ENCODE measurements around the gene SHISAL1.

SHISAL1 gene

DNA sequence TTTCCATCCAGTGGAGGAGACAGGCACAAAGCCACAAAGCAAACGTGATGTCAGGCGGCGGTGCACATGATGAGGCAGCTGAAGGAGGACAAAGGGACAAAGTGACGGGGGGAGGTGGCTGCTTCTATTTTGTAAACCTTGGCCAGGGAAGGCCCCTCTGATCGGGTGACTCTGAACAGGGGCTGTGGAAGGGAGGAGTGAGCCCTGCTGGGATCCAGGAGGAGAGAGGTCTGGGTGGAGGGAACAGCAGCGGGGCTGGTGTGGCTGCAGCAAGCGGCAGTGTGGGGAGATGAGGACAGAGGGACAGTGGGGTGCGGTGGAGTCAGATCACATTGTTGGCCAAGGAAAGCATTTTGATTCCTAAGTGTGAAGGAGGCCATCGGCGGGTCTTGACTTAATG, 36.7 kb downstream of the SHISAL1 start:
- DNase-seq: no peak

DNA sequence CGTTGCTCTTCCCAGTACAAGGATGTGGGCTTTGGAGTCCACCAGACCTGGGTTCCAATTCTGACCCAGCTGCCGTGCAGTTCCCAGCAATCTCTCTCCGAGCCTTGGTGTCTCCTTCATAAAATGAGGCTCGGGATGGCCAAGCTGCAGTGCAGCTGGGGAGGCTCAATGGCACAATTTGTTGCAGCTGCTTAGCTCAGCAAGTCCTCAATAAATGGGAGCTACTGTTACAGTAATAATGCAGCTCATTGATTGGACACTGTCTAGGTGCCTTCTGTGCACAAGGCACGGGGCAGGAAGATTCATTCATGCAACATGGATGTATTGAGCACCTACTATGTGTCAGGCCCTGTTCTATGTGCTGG, 37.1 kb downstream of the SHISAL1 start:
- no peak for DNase-seq

DNA sequence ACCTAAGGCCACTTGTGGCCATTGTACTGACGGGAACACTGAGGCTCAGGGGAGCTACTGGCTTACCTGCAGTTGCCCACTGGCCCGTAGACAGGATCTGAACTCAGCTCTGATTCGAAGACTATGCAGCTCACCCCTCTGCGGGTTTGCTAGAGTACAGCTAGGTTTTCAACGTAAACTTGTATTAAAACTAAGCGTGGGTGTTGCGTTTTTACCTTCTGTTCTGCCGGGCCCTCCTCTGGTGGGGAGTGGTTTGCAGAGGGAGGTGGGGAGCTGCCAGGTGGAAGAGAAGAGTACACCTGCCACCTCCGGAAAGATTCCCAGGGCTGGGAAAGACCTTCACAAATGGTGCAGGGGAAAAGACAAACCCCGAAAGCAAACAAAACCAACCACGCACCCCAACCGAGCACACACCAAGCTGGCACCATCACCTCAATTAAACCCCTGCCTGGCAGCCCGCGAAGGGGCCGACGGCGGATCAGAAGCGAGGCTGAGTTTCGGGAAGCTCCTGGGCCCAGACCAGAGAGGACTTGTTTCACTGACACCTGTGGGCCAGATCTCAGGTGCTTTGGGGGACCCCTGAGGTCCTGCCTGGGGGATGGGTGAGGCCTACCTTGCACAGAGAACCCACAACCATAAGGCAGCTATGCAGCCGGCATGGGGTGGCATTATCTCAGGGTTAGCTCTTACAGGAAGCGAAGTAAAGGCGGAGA, 37.7 kb downstream of the SHISAL1 start:
- no peak for DNase-seq

DNA sequence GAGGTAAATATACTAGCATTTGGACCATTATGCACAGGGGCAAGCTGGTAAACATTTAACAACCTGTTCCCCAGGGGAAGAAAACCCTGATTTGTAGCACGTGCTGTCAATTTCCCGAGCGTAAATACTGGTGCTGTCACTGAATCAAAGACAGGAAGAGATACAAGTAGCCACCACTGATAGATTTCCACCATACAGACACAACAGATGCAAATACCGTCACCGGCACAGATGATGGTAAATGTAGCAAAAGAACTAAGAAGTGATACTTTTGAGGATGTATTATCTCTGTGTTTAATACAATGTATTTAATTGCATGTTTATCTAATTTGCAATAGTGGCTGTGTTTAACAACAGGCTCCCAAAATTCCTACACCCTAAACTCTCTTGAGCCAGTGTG, 39.6 kb downstream of the SHISAL1 start:
- DNase-seq: no peak

DNA sequence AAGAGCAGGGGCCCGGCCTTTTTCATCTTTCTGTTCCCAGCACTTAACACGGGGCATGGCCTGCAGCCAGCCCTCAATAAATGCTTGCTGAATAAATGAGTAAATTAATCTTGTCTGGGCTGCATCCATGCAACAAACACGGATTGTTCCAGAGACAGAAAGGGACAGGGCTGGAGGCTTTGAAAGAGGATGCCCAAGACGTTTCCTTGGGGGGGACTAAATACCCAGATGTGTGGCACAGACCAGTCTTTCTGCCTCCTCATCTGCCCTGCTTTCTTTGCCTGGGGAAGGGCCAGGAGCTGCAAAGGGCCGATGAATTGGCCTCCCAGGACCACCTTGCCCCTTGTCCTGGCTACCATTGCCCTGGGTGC, 40.4 kb downstream of the SHISAL1 start:
- no peak for DNase-seq

DNA sequence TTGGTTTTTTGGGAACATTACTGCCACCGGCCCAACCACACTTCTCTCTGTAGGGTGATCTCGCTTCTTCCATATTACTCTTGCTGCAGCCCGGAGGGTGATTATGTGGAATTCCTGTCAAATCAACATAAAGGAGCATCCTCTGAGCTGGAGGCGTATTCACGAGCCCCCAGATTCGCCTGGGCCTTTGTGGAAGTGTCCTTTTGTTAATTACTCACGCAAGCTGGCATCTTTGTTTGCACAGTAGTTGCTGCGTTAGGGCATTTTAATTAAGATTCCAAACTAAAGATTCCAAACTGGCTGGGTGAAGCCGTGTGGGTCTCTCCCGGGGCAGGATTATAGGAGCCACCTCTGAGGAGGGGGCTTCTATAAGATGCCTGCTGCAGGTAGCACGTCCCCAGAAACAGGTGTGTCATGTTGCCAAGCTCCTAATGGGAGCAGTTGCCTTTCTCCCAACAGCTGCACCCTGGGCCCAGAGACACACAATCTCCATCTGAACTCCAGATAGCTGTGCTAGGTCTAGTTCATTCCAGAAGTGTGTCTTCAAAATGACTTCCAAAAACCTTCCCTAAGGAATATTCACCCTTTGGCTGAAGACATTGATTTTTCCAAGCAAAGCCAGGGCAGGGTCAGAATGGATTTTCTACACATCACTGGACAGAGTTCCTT, 40.9 kb downstream of the SHISAL1 start:
- no peak for DNase-seq

DNA sequence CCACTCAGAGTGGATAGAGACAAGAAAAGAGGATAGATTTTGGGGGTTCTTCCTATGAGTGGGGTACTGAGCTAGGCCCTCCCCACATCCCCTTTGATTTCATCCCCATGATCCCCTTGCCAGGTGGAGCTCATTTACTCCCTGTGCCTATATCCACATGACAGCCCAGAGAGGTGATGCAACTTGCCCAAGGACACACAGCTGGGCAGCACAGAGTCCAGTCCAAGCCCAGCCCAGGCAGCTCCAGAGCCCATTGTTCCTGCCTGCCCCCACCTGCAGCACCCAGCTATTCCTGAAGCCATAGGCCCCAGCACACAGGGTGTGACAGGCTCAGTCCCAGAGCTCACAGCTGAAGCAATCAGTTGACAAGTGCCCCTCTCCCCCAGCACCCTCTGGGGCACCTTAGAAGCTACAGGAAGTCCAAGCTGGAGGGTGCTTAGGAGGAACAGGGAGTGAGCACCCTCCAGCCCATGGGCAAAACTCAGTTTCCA, 41.7 kb downstream of the SHISAL1 start:
- no peak for DNase-seq

DNA sequence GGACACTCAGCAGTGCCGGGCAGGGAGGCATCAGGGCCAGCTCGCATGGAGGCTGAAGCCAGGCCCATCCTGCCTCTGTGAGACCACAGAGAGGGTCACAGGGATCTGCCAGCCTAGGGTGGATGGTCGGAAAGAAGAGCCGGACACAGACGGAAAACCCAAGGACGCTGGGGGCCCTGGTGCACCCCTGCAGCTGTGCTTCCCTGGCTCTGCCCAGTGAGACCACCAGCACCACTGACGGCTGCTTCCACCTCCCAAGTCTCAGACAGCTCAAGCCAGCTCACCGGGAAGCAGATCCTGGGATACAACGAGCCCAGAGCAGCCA, 42.2 kb downstream of the SHISAL1 start:
- DNase-seq: no peak

DNA sequence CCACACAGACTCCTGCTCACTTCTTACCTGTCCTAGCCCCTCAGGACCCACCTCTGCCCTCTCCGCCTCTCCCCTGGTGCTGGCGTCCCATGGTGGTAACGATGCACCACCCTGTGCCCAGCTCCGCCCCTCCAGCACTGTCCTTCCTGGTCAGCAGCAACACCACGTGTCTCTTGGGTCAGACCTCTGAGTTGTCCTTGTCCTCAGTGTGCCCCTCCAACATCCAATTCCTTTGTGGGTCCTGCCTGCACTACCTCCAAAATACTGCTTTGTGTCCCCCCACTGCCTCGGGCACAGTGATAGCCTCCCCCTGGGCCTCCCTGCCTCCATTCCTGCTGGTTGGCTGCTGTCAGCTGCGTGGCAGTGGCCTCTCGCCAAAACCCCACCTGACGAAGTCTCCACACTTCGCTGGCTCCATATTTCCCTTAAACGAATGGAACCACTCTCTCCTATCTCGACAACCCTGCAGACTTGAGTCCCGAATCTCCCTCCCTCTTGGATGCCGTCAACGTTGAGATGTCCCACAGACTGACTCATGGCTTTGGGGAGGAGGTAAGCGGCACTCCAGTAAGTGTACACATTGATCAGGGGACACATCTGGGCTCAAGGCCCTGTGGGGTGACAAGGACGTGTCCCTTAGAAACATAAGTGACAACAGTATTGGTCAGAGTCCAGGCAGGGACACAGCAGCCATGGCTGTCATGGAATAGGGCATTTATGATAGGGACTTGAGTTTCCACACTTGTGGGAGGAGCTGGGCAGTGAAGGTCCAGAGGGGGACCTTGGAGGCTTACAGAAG, 42.8 kb downstream of the SHISAL1 start:
- DNase-seq: no peak

DNA sequence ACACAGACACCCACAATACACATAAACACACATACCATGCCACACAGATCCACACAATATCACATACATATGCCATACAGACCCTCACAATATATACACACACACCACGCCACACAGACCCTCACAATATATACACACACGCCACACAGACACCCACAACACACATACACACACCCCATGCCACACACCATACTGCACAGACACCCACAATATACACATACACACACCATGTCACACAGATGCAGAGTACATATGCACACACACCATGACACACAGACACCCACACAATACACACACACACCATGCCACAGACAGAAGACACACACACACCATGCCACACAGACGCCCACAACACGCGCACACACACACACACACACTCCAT, 43.6 kb downstream of the SHISAL1 start:
- DNase-seq: no peak

DNA sequence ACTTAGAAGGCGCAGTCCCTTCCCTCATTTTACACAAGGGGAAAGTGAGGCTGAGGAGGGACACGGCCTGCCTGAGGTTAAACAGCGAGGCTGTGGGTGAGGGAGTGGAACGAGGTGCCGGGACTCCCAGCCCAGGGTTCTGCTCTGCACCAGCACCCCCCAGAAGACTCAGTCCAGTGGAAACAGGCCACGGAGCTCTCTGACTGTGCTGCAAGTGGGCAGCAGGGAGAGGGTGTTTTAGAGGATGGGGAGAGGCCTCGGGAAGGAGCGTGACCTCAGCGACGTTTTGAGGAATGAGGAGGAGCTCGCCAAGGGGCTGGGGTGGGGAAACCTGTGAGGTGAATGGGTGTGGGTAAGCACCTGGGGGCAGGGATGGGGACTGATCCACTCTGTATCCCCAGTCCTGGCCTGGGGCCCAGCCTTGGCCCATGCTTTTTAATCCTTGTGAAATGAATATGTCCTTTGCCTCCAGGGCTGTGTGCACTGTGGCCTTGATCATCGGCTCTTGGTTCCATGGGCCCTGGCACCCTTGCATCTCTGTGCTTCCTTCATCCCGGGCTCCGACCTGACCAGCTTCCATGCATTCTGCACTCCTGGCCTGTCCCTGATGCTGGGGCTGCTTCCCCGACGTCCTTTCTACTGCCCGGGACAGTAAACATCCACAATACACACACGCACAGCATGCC, 44.2 kb downstream of the SHISAL1 start:
- DNase-seq: no peak

DNA sequence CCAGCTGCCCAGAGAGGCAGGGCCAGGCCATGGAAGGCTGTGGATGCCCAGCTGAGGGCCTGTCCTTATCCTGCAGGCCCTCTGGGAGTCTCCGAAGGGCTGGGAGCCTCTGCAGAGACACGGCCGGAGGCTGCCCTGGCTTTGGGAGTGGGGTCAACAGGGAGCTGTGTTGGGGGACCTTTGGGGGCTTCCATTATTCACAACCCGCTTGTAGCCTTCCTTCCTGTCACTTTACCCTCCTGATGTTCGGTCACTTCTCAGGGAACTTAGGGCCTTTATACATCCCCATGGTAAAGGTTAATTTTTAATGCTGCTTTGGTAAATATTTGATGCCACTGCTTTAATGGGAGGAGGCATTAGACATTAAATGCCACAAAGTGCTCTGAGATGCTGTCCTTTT, 44.9 kb downstream of the SHISAL1 start:
- no peak for DNase-seq

DNA sequence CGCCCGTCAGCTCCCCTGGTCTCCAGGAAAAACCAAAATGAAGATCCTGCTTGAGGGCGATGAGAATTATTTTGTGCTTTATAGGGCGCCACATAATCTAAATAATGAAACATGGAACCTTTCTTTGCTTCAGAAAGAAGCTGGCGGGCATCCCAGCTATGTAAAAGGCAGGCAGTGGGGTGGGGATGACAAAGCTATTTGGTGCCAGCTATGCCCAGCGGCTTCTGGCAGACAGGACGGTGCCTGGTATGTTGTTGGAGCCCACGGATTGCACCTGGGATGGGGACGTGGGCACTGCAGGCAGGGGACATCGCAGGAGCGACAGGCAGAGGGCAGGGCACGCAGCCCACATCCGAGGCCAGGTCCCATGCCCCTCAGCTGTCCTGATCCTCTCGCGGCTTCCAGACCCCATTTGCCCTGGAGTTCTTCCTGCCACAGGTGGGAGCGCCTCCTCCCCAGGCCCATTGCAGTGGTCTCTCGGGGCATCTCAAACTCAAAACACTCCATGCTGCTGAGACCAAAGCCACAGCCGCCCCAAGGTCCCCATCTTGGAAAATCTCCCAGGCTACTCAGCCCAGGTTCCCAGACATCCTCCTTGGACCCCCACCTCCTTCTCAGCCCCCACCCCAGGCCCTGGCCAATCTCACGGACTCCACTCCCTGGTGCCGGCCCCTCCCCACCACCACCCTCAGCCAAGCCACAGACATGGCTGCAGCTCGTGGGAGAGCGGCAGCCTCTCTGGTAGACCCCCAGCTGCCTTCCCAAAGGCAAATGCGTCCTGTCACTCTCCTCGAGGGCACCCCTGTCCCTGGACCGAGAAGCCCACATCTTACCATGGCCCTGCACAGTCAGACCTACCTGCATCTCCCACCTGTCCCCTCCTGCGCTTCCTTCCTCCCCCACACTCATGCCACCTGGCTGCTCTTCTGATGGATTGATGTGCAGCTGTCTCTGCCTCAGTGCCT, 45.7 kb downstream of the SHISAL1 start:
- DNase-seq: no peak

DNA sequence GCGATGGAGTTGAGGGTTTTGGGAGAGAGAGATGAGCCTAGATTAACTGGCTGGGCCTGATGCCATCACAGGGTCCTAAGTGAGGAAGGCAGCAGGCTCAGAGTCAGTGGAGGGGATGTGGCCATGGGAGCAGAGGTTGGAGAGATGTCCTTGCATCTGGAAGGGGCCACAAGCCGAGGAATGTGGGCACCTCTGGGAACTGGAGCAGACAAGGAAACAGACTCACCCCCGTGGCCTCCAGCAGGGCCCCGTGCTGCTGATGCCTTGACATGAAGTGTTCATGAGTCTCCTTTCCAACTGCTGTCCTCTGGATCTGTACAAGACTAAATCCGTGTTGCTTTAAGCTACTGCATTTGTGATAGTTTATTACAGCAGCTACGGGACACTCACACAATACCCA, 49.2 kb downstream of the SHISAL1 start:
- no peak for DNase-seq

DNA sequence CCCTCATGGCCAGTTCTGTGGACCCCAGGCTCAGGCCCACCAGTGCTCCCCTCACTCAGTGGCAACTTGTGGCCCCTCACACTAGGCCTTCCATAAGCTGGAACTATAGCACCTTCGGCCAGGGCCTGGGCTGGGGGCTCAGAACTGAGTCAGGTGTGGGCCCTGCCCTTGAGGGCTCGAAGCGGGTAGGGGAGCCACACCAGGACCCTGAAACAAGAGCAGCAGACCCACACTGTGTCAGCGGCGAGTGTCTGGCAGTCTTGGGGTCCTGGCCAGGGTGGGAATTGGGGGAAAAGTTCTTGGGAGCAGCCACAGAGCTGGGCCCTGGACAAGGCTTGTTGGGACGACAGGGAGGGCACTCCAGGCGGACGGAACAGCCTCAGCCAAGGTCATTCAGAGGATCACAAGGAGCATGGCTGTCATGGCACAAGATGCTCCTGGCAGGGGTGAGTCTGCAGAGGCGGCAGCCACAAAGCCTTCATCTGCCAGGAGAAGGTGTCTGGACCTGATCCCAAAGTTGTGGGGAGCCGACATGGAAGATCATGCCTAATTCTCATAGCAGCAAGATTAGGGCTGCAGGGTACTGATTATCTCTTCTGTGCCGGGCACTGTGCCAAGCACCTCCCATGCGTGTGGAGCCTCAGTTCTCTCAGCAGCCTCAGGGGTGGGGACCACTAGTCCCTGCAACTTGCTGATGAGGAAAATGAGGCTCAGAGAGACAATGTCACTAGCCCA, 50.7 kb downstream of the SHISAL1 start:
- peak; percentile 33 for DNase-seq

DNA sequence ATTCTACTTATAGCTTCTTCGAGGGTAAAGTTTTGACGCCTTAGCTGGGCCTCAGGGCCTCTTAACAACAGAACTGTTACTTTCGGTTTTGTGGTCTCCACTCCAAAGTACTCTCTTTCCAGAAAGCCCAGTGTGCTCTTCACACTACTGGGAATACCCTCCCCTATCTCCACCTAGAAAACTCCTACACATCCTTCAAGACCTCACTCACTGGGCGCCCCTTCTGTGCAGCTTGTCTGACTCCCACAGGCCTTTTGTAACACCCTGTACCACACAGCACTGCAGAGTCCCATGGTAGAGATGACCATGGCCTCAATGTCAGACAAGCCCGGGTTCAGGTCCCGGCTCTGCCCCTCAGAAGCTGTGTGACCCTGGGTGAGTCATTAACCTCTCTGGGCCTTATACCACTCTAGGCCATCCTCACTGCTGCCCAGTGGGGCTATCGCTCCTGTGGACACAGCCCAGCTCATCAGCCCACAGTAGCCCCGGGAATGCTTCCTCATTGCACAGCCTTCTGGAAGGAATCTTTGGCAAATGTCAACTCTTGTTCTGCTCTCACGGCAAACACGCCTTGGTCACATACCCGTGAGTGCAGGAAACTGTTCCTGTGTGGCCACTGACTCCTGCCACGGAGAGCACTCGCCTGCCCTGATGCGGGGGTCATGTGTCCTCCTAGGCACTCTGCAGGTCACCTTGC, 51.4 kb downstream of the SHISAL1 start:
- DNase-seq: no peak

DNA sequence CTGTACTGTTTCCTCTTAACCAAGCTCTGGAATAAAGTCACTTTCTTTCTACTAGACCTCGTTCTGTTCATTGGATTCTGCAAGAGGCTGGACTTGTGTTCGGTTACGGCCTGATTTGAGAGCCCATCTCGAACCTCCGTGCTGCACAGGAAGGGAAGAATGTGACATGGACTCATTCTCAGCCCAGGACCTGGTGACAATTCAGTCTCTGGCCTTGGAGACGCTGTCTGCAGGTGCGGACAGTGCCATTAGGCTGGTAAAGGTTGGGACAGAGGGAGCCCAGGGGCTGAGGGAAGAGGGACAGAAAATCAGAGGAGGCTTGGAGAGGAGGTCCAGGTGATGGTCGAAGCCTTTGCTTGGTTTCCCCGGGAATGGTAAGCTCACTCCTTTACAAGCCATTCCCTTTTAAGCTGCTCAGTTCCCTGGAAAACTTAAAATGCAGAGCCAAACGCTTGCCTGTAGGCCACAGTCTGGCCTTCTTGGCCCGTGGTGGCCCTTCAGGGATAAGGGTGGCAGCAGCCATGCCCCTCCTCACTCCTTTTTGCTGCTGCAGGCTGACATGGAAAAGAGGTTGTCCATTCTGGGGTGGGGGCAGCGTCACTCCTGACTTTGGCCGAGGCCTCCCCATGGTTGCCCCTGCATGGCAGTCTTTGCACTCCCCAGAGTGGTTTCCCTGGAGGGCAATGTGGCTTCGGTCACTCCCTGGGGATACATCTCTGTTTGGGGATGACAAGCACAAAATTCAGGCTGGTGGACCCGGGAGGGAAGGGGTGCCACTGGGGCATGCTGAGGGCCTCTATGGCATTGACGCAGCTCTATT, 52.3 kb downstream of the SHISAL1 start:
- DNase-seq: no peak

DNA sequence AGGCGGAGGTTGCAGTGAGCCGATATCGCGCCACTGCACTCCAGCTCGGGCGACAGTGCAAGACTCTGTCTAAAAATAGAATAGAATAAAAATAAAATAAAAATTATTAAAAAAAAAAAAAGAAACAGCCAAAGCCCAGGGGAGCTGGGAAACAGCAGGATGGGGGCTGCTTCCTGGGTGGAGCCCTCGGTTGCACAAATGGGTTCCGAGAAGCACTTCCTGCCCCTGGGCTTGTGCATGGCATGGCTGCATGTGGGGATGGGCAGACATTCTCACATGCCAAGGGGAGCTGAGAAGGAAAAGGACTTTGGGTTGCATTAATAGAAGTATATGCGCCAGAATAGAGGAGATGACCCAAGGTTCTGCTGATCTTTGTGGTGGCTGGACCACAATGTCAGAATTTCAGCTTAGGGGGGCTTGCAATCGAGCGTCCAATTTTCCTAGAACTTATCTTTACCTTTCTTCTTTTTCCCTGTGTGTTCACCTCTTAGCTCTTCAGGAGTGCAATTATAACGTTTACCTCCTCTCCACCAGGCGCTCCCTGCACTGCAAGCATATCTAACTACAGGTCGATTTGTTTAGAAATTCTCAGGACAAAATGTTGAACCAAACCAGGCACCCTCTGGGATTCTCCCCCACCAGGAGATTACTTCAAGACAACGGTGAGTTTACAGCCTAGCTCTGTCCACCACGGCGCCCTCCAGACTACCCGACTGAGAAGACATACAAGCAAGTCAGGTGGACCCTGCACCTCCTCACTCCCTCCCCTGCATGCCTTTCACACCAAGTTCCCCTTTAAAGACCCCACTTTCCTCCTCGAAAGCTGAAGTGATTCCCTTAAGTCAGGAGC, 53.2 kb downstream of the SHISAL1 start:
- DNase-seq: no peak

All from NCI-H748 treated with DMSO at 0.1 percent for 48 hours (cell line).